ENCODE data around the gene PGD. TPM values are rescaled to one million over a fixed set of nuclear protein-coding genes. Genes with fewer than 3 reads are reported as not detected.
A peak's percentile ranks its signal among the peaks of the same experiment; 100 is the strongest.

PGD gene
- 108 and 494 TPM in 2 replicates for total RNA-seq (ENCODE audit: low replicate concordance)

- DNase-seq (ENCODE audit: low read depth), result peak; percentile 98
- peak within 1 kb of the TSS; percentile 92 for H3K4me3 ChIP-seq (ENCODE audit: low read depth, low read length)
- TF ChIP-seq, protein P1, sequence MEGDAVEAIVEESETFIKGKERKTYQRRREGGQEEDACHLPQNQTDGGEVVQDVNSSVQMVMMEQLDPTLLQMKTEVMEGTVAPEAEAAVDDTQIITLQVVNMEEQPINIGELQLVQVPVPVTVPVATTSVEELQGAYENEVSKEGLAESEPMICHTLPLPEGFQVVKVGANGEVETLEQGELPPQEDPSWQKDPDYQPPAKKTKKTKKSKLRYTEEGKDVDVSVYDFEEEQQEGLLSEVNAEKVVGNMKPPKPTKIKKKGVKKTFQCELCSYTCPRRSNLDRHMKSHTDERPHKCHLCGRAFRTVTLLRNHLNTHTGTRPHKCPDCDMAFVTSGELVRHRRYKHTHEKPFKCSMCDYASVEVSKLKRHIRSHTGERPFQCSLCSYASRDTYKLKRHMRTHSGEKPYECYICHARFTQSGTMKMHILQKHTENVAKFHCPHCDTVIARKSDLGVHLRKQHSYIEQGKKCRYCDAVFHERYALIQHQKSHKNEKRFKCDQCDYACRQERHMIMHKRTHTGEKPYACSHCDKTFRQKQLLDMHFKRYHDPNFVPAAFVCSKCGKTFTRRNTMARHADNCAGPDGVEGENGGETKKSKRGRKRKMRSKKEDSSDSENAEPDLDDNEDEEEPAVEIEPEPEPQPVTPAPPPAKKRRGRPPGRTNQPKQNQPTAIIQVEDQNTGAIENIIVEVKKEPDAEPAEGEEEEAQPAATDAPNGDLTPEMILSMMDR (IDR thresholded peaks at IDR 0.05; ENCODE audit: insufficient read depth, low read length), result peak; percentile 2
Measured at GRCh38 chr1:10398734-10399443, at the start of gene PGD. TSS of gene PGD (plus strand) at chr1:10399064. CDS start at chr1:10399118, 54 bp downstream.

DNA sequence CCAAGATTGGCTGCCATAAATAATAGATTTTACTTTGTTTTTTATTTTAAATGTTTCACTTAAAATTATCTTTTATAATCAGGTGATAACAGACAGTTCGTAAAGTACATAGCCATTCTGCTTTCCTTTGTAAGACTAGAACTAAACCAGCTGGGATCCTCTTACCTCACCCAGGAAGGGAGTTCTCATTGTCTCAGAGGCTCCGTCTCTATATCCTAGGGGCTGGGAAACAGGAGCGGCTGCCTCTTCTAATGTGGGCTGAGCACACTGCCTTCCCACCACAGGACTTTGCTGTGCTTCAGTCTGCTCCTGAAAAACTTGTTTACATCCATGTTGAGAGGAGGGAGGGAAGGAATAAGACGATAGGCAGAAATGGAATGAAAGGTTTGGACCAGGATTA lies 45.6 kb upstream of the PGD start:
- TF ChIP-seq, protein P1 (IDR thresholded peaks at IDR 0.05; ENCODE audit: insufficient read depth, low read length), result no peak
- H3K4me3 ChIP-seq (ENCODE audit: low read depth, low read length), result no peak overlapping the region
- DNase-seq (ENCODE audit: low read depth), result no peak

GRCh38 chr1:10353693-10354092 lies 45.2 kb upstream of the PGD start:
- DNase-seq (ENCODE audit: low read depth), result no peak
- TF ChIP-seq, protein P1 (IDR thresholded peaks at IDR 0.05; ENCODE audit: insufficient read depth, low read length), result no peak
- H3K4me3 ChIP-seq (ENCODE audit: low read depth, low read length), result no peak overlapping the region

- no peak overlapping the region for H3K4me3 ChIP-seq (ENCODE audit: low read depth, low read length)
- TF ChIP-seq, protein P1 (IDR thresholded peaks at IDR 0.05; ENCODE audit: insufficient read depth, low read length), result no peak
- DNase-seq (ENCODE audit: low read depth), result no peak
Measured at GRCh38 chr1:10360045-10360444, 38.8 kb upstream of the PGD start.

- H3K4me3 ChIP-seq (ENCODE audit: low read depth, low read length), result no peak overlapping the region
- no peak for DNase-seq (ENCODE audit: low read depth)
Measured at GRCh38 chr1:10361515-10361914, 37.3 kb upstream of the PGD start.

DNA sequence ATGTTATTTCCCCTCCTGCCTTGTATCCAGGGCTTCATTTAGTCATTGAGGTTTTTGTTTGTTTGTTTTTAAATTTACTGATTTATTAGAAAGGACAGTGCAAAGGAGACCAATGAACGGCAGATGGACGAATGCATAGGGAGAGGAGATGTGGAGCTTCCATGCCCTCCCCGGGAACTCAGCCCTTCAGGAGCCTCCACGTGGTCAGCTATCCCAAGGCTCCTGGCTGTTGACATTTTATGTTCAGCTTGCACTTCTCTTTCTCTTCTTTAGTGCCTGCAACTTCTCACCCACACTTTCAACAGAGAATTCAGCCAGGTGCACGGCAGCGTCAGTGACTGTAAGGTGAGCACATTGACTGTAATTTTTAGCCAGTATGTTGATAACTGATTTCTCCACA lies 30.7 kb upstream of the PGD start:
- TF ChIP-seq, protein P1 (IDR thresholded peaks at IDR 0.05; ENCODE audit: insufficient read depth, low read length), result no peak
- H3K4me3 ChIP-seq (ENCODE audit: low read depth, low read length), result no peak overlapping the region
- DNase-seq (ENCODE audit: low read depth), result no peak

More at GRCh38 chr1:10361515-10361914, 37.3 kb upstream of the PGD start:
- TF ChIP-seq, protein P1 (IDR thresholded peaks at IDR 0.05; ENCODE audit: insufficient read depth, low read length), result no peak
